HCT116 (cell line): ENCODE data around the gene CHD9NB. TPM values are rescaled to one million over a fixed set of nuclear protein-coding genes. Genes with fewer than 3 reads are reported as not detected.

ENCODE experiments used
- ATAC-seq: fragments of 200-7000 bp; cut with Tn5 transposase; 2 replicates; pipeline ENCODE4 v1.9.1; 2020; ENCODE audit warnings: mild to moderate bottlenecking, moderate library complexity
- BruUV-seq: library from RNA; stranded (reverse); fragments of 400-500 nt; replicated peaks from 2 replicates; lab custom pipeline; 2021; lab: Mats Ljungman, UMichigan
- CTCF ChIA-PET: fragments of 300-600 bp; sonication (Branson Sonifier 250); formaldehyde crosslinking; loops from one replicate; lab custom pipeline; 2021; ENCODE audit warnings: antibody characterized with exemption; lab: Charles Lee
- POLR2A ChIA-PET: fragments of 300-600, 350-600 bp; sonication (Branson Sonifier 250); formaldehyde crosslinking; loops from one replicate; lab custom pipeline; 2021; ENCODE audit warnings: antibody characterized with exemption; lab: Charles Lee
- RAD21 ChIA-PET, 2 experiments: fragments of 300-600 bp; sonication (Branson Sonifier 250); formaldehyde crosslinking; loops; one replicate each; lab custom pipeline; 2023; ENCODE audit warnings: low total read pairs in 2 of 2; ENCODE audit not compliant: uncharacterized antibody in 2 of 2, unreplicated experiment in 2 of 2, low non-redundant PET in 1 of 2; lab: Charles Lee
- DNase-seq: peaks from one replicate; pipeline ENCODE4 v3.0.0-alpha.2; 2010; ENCODE audit warnings: low read depth, low spot score
- H2AFZ ChIP-seq: fragments of 200-600 bp; shearing (Covaris generic), sonication (generic); 2 replicates; pipeline ENCODE4 v1.6.1; 2017; ENCODE audit warnings: low read depth, mixed run types, mixed read lengths, antibody characterized with exemption, low read length; ENCODE audit not compliant: poor library complexity, severe bottlenecking
- H3K27ac ChIP-seq: 2 replicates; pipeline ENCODE4 v1.5.1; 2012; ENCODE audit warnings: low read depth, low read length
- H3K27me3 ChIP-seq: fragments of 200-600 bp; sonication (generic); 2 replicates; pipeline ENCODE4 v1.6.1; 2016; ENCODE audit warnings: mixed run types, low read length, mixed read lengths; ENCODE audit not compliant: insufficient read depth
- H3K36me3 ChIP-seq, 2 experiments: fragments of 200-500 bp in 1 of 2; fragments of 200-600 bp in 1 of 2; sonication (Bioruptor generic) in 1 of 2; sonication (generic) in 1 of 2; 2 replicates each; pipeline versions ENCODE4 v1.5.1 to v1.6.1; 2014 to 2016; ENCODE audit warnings: low read length in 2 of 2, inconsistent platforms in 1 of 2, mixed read lengths in 1 of 2, mixed run types in 1 of 2; ENCODE audit not compliant: insufficient read depth in 2 of 2, control insufficient read depth in 1 of 2
- H3K4me1 ChIP-seq, 2 experiments: fragments of 200-600 bp in 1 of 2; sonication (generic) in 1 of 2; 2 replicates each; pipeline versions ENCODE4 v1.5.1 to v1.6.1; 2012 to 2017; ENCODE audit warnings: low read length in 2 of 2, inconsistent platforms in 1 of 2, mild to moderate bottlenecking in 1 of 2, mixed read lengths in 1 of 2, mixed run types in 1 of 2, moderate library complexity in 1 of 2; ENCODE audit not compliant: insufficient read depth in 2 of 2, control insufficient read depth in 1 of 2
- H3K4me2 ChIP-seq: fragments of 200-600 bp; sonication (generic); 2 replicates; pipeline ENCODE4 v1.6.1; 2017; ENCODE audit warnings: mixed run types, low read length, mixed read lengths
- H3K4me3 ChIP-seq, 2 experiments: fragments of 200-600 bp in 1 of 2; sonication (generic) in 1 of 2; replicated peaks in 1 of 2; 2 replicates each; pipeline ENCODE4 v1.5.1; 2011 to 2016; ENCODE audit warnings: low read length in 2 of 2, control low read depth in 1 of 2, low read depth in 1 of 2, mild to moderate bottlenecking in 1 of 2, mixed read lengths in 1 of 2, mixed run types in 1 of 2
- H3K79me2 ChIP-seq: fragments of 200-600 bp; sonication (generic); 2 replicates; pipeline ENCODE4 v1.6.1; 2017; ENCODE audit warnings: mild to moderate bottlenecking, mixed run types, low read length, moderate library complexity, mixed read lengths; ENCODE audit not compliant: insufficient read depth
- H3K9ac ChIP-seq: fragments of 200-600 bp; sonication (generic); 2 replicates; pipeline ENCODE4 v1.6.1; 2016; ENCODE audit warnings: low read length, mixed read lengths
- H3K9me2 ChIP-seq: fragments of 200-600 bp; sonication (generic), shearing (Covaris generic); 2 replicates; pipeline ENCODE4 v1.6.1; 2017; ENCODE audit warnings: mixed run types, mild to moderate bottlenecking, moderate library complexity; ENCODE audit not compliant: insufficient read depth
- H3K9me3 ChIP-seq, 2 experiments: fragments of 200-500 bp in 1 of 2; fragments of 200-600 bp in 1 of 2; sonication (Bioruptor generic) in 1 of 2; sonication (generic) in 1 of 2; 2 replicates each; pipeline ENCODE4 v1.6.1; 2014 to 2017; ENCODE audit warnings: low read length in 2 of 2, mixed read lengths in 2 of 2, inconsistent platforms in 1 of 2, low read depth in 1 of 2, mild to moderate bottlenecking in 1 of 2, mixed run types in 1 of 2, moderate library complexity in 1 of 2; ENCODE audit not compliant: control insufficient read depth in 1 of 2, insufficient read depth in 1 of 2
- H4K20me1 ChIP-seq: fragments of 200-600 bp; sonication (generic), shearing (Covaris generic); 2 replicates; pipeline ENCODE4 v1.6.1; 2017; ENCODE audit warnings: mixed run types, mild to moderate bottlenecking, moderate library complexity; ENCODE audit not compliant: insufficient read depth
- CBX3 ChIP-seq: IDR thresholded peaks from 2 replicates; pipeline ENCODE4 v1.6.1; 2012; ENCODE audit warnings: low read depth
- CEBPB ChIP-seq: IDR thresholded peaks from 2 replicates; pipeline ENCODE4 v1.6.1; 2012; ENCODE audit warnings: low read depth
- EGR1 ChIP-seq: IDR thresholded peaks from 2 replicates; pipeline ENCODE4 v1.6.1; 2012; ENCODE audit warnings: low read depth
- ELF1 ChIP-seq: IDR thresholded peaks from 2 replicates; pipeline ENCODE4 v1.6.1; 2012; ENCODE audit warnings: low read depth, borderline replicate concordance
- EZH2 ChIP-seq: fragments of 200-600 bp; sonication (generic); IDR thresholded peaks from 2 replicates; pipeline ENCODE4 v1.6.1; 2017; ENCODE audit warnings: antibody characterized with exemption, mixed run types
- EZH2phosphoT487 ChIP-seq: fragments of 200-600 bp; IDR thresholded peaks from 2 replicates; pipeline ENCODE4 v1.6.1; 2018; ENCODE audit warnings: antibody characterized with exemption, borderline replicate concordance
- FOSL1 ChIP-seq: IDR thresholded peaks from 2 replicates; pipeline ENCODE4 v1.6.1; 2012; ENCODE audit warnings: low read depth
- POLR2A ChIP-seq: IDR thresholded peaks from 2 replicates; pipeline ENCODE4 v1.7.0; 2011; ENCODE audit warnings: borderline replicate concordance; ENCODE audit not compliant: insufficient read depth, insufficient read length; ENCODE audit errors: extremely low read depth
- POLR2AphosphoS5 ChIP-seq: IDR thresholded peaks from 2 replicates; pipeline ENCODE4 v1.6.1; 2011; ENCODE audit warnings: mild to moderate bottlenecking, low read depth, low read length, moderate library complexity
- RAD21 ChIP-seq: IDR thresholded peaks from 2 replicates; pipeline ENCODE4 v1.6.1; 2012; ENCODE audit warnings: low read depth, mild to moderate bottlenecking
- SIN3A ChIP-seq: IDR thresholded peaks from 2 replicates; pipeline ENCODE4 v1.6.1; 2012; ENCODE audit warnings: low read depth
- SP1 ChIP-seq: IDR thresholded peaks from 2 replicates; pipeline ENCODE4 v1.6.1; 2012; ENCODE audit warnings: low read depth
- SRF ChIP-seq: IDR thresholded peaks from 2 replicates; pipeline ENCODE4 v1.6.1; 2012; ENCODE audit warnings: low read depth
- YY1 ChIP-seq: IDR thresholded peaks from 2 replicates; pipeline ENCODE4 v1.6.1; 2011; ENCODE audit warnings: low read length, low read depth, moderate library complexity, mild to moderate bottlenecking; ENCODE audit not compliant: insufficient replicate concordance; ENCODE audit errors: extremely low read depth
- ZFX ChIP-seq: fragments of 450-650 bp; IDR thresholded peaks from 2 replicates; pipeline ENCODE4 v1.6.1; 2017
- intact Hi-C: fragments of 100-400 bp; cut with micrococcal nuclease; formaldehyde crosslinking; loops from 2 replicates; pipeline ENCODE4 v1.10.0; 2022
- total RNA-seq: library from RNA; stranded (reverse); gene quantifications from one replicate; pipeline ENCODE4 v1.2.1, GENCODE V29; 2021; ENCODE audit not compliant: unreplicated experiment
- TF ChIP-seq, protein P1 (sequence below): IDR thresholded peaks from 2 replicates; pipeline ENCODE4 v1.6.1; 2012
- TF ChIP-seq, protein P2 (sequence below): IDR thresholded peaks from 2 replicates; pipeline ENCODE4 v1.6.1; 2012
- TF ChIP-seq, protein P3 (sequence below): IDR thresholded peaks from 2 replicates; pipeline ENCODE4 v1.6.1; 2012; ENCODE audit warnings: low read depth

CHD9NB gene
- total RNA-seq, 1 experiment from 2014 or later: 1.2 TPM

DNA sequence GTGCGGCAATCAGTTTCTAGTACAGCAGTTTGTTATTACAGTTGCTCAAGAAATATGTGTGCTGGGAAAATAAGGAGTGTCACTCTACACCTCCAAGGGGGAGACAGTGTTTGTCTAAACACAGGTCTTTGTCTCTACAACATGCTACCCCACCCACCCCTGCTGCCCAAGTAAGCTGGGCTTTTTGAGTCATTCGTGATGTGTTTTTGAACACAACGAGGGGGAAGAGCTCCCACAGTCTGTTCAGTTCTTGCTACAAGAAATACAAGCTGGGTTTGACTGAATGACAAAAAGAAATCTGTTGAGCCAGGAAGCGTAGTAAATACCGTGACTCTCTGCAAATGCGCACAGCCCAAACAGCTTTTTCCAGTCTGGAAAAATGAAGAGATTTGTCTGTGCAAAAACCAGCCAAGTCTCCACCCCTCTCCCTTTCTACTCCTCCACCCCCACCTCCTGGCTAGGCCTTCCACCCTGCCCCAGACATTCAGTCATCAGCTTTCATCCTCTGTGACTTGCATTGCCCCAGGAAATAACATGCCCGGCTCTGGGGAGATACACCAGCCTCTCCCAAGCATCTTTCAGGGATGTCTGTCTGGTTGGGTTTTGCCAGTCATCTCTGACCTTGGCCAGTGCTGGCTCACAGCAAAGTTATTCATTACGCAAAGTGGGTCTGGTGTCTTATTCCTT is 27.8 kb upstream of the CHD9NB start:
- ChIA-PET RAD21 (no interaction called here), POLR2A (interaction anchor here (0.6 to 1.8 kb wide), 2 partner anchors 18 to 423 kb away, joined by 4 read pairs; no protein-coding TSS in a partner anchor), CTCF (no interaction called here)
- Histone ChIP-seq H3K4me3 (no peak overlapping the region), H3K27me3 (no peaks in the 10 kb centered on the region), H4K20me1 (no peaks in the 10 kb centered on the region), H3K4me2 (no peak overlapping the region), H3K9ac (no peak overlapping the region), H3K9me2 (no peaks in the 10 kb centered on the region), H2AFZ (no peak overlapping the region), H3K9me3 (no peaks in the 10 kb centered on the region), H3K79me2 (peaks cover 77% of the 10 kb centered on the region), H3K4me1 (peaks cover 0 to 2% of the 10 kb centered on the region in 2 experiments; a peak in 1 of 4 replicates), H3K36me3 (no peaks in the 10 kb centered on the region), H3K27ac (no peak overlapping the region)
- TF ChIP-seq FOSL1: no peak
- TF ChIP-seq CBX3: no peak
- TF ChIP-seq POLR2A: no peak
- no peak for TF ChIP-seq ZFX
- no peak for TF ChIP-seq EZH2
- TF ChIP-seq POLR2AphosphoS5: no peak
- no peak for TF ChIP-seq CEBPB
- TF ChIP-seq ELF1: no peak
- TF ChIP-seq EZH2phosphoT487: no peak
- no peak for TF ChIP-seq SRF
- TF ChIP-seq SIN3A: no peak
- TF ChIP-seq EGR1: no peak
- no peak for TF ChIP-seq SP1
- no peak for TF ChIP-seq RAD21
- TF ChIP-seq, protein P1, sequence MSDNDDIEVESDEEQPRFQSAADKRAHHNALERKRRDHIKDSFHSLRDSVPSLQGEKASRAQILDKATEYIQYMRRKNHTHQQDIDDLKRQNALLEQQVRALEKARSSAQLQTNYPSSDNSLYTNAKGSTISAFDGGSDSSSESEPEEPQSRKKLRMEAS: no peak
- TF ChIP-seq, protein P2, sequence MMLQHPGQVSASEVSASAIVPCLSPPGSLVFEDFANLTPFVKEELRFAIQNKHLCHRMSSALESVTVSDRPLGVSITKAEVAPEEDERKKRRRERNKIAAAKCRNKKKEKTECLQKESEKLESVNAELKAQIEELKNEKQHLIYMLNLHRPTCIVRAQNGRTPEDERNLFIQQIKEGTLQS: no peak
- TF ChIP-seq, protein P3, sequence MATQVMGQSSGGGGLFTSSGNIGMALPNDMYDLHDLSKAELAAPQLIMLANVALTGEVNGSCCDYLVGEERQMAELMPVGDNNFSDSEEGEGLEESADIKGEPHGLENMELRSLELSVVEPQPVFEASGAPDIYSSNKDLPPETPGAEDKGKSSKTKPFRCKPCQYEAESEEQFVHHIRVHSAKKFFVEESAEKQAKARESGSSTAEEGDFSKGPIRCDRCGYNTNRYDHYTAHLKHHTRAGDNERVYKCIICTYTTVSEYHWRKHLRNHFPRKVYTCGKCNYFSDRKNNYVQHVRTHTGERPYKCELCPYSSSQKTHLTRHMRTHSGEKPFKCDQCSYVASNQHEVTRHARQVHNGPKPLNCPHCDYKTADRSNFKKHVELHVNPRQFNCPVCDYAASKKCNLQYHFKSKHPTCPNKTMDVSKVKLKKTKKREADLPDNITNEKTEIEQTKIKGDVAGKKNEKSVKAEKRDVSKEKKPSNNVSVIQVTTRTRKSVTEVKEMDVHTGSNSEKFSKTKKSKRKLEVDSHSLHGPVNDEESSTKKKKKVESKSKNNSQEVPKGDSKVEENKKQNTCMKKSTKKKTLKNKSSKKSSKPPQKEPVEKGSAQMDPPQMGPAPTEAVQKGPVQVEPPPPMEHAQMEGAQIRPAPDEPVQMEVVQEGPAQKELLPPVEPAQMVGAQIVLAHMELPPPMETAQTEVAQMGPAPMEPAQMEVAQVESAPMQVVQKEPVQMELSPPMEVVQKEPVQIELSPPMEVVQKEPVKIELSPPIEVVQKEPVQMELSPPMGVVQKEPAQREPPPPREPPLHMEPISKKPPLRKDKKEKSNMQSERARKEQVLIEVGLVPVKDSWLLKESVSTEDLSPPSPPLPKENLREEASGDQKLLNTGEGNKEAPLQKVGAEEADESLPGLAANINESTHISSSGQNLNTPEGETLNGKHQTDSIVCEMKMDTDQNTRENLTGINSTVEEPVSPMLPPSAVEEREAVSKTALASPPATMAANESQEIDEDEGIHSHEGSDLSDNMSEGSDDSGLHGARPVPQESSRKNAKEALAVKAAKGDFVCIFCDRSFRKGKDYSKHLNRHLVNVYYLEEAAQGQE: no peak
- TF ChIP-seq YY1: no peak
- no TSS peak for BruUV-seq
- intact Hi-C loops: no loop called here
- DNase-seq (no peak), ATAC-seq (no peak)
